Measurements from ENCODE around the gene ATN1.
"Not testable (repeated sequence)": the region's sequence is repeated elsewhere in the genome, so short reads cannot be mapped to it uniquely, and the experiment has no call there.

ATN1 gene, protein sequence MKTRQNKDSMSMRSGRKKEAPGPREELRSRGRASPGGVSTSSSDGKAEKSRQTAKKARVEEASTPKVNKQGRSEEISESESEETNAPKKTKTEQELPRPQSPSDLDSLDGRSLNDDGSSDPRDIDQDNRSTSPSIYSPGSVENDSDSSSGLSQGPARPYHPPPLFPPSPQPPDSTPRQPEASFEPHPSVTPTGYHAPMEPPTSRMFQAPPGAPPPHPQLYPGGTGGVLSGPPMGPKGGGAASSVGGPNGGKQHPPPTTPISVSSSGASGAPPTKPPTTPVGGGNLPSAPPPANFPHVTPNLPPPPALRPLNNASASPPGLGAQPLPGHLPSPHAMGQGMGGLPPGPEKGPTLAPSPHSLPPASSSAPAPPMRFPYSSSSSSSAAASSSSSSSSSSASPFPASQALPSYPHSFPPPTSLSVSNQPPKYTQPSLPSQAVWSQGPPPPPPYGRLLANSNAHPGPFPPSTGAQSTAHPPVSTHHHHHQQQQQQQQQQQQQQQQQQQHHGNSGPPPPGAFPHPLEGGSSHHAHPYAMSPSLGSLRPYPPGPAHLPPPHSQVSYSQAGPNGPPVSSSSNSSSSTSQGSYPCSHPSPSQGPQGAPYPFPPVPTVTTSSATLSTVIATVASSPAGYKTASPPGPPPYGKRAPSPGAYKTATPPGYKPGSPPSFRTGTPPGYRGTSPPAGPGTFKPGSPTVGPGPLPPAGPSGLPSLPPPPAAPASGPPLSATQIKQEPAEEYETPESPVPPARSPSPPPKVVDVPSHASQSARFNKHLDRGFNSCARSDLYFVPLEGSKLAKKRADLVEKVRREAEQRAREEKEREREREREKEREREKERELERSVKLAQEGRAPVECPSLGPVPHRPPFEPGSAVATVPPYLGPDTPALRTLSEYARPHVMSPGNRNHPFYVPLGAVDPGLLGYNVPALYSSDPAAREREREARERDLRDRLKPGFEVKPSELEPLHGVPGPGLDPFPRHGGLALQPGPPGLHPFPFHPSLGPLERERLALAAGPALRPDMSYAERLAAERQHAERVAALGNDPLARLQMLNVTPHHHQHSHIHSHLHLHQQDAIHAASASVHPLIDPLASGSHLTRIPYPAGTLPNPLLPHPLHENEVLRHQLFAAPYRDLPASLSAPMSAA (N-terminal part only)
- total RNA-seq = 7.9 to 9.4 reads per million in 2 donors

DNA sequence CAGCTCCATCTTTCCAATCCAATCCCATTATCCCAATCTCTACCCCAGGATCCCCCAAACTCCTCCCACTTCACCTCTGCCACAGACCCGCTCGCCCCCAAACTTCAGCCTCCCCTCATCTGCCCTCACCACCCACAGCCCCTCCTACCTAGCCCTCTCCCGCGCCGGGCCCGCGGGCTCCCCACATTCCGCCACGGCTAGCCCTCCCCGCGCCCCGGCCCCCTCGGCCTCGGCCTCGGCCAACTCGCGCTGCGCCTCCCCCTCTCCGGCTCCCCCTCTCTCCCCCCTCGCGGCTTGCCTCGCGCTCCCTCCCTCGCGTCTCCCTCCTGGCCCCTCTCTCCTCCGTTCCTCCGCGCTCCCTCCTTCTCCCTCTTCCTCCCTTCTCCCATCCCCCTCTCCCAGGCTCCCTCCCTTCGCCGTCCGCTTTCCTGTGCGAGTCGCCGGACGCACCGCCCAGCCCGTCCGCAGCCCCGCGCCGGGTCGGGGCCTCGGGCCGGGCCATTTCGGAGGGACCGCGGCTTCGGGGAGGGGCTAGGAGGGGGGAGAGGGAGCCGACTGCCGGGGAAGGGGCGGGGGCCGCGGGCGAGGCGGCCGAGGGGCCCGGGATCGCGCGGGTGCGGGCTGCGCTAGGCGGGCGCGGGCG lies at the start of gene ATN1:
TSS of gene ATN1 (plus strand) at position 581 of the 643 bp plus-strand sequence. CDS start 6,043 bp downstream, outside the sequence.
- peak in 2 of 5 experiments; percentile 42 to 62 for DNase-seq

DNA sequence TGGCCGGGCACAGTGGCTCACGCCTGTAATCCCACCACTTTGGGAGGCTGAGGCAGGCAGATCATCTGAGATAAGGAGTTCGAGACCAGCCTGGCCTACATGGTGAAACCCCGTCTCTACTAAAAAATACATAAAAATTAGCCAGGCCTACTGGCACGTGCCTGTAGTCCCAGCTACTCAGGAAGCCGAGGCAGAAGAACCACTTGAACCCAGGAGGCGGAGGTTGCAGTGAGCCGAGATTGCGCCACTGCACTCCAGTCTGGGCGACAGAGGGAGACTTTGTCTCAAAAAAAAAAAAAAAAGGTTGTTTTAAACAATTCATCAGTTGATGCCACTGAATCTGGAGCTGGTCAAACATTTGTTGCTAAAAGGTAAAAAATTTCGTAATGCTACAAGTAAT lies 47.9 kb upstream of the ATN1 start:
- DNase-seq = not testable (repeated sequence)

DNA sequence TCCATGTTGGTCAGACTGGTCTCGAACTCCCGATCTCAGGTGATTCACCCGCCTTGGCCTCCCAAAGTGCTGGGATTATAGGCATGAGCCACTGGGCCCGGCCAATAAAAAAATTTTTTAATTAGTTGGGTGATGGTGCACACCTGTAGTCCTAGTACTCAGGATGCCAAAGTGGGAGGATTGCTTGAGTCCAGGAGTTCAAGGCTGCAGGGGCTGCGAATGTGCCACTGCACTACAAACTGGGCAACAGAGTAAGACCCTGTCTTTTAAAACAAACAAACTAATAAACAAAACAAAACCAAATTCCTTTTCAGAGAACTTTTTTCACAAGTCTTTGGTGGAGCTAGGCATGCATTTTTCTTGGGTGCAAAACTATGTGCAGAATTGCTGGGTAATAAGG lies 44.5 kb upstream of the ATN1 start:
- DNase-seq = no peak

DNA sequence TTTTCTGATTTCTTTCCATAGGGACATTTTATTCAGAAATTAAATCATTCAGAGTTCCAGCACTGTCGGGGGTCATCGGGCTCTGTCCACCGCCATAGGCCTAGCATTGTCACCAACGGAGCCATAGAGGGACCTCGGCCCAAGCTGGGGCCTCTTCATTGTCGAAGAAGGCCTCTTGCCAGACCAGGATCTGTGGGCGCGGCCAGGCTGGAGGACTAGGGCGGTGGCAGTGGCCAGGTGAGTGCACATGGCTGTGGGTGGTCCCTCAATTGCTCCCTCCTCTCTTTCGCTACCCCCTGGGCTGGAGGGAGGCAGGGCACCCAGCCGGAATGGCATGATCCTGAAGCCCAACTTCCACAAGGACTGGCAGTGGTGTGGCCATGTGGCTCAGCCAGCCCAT lies 44.1 kb upstream of the ATN1 start:
- DNase-seq = no peak

DNA sequence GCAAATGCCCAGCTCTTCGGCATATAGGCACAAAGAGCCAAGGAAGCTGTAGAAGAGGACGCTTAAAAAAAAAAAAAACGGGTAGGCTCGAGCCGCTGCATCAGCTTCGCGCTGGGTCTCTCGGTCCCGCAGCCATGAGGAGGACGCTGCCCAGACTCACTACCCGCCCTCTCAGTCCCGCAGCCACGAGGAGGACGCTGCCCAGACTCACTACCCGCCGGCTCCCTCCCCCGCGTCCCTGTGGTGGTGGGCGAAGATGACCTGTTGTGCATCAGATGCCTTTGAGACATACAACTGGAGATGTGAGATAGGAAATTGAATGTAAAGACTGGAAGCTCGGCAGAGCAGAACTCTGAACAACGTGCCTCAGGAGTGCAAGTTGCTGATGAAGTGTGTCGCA lies 43.2 kb upstream of the ATN1 start:
- no peak for DNase-seq

DNA sequence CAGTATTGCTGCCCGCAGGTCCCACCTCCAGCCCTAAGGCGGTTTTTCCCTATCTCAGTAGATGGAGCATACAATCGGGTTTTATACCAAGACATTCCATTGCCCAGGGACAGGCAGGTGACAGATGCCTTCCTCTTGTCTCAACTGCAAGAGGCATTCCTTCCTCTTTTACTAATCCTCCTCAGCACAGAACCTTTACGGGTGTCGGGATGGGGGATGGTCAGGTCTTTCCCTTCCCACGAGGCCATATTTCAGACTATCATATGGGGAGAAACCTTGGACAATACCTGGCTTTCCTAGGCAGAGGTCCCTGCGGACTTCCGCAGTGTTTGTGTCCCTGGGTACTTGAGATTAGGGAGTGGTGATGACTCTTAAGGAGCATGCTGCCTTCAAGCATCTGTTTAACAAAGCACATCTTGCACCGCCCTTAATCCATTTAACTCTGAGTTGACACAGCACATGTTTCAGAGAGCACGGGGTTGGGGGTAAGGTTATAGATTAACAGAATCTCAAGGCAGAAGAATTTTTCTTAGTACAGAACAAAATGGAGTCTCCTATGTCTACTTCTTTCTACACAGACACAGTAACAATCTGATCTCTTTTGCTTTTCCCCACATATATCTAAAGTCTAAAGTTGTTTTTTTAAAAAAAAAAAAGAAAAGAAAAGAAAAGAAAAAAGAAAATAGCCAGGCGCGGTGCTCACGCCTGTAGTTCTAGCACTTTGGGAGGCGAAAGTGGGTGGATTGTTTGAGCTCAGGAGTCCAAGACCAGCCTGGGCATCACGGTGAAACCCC lies 41.4 kb upstream of the ATN1 start:
- not testable (repeated sequence) for DNase-seq

DNA sequence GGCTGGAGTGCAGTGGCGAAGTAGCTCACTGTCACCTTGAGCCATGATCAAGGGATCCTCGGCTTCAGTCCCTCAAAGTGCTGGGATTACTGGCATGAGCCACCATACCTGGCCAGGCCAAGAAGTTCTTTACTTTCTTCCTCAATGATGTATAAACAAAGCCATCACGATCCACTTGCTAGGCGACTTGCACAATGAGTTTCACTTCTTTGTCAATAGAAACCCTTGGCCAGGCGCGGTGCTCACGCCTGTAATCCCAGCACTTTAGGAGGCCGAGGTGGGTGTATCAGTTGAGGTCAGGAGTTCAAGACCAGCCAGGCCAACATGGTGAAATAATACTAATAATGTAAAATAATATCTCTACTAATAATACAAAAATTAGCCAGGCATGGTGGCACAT lies 40.3 kb upstream of the ATN1 start:
- no peak for DNase-seq

DNA sequence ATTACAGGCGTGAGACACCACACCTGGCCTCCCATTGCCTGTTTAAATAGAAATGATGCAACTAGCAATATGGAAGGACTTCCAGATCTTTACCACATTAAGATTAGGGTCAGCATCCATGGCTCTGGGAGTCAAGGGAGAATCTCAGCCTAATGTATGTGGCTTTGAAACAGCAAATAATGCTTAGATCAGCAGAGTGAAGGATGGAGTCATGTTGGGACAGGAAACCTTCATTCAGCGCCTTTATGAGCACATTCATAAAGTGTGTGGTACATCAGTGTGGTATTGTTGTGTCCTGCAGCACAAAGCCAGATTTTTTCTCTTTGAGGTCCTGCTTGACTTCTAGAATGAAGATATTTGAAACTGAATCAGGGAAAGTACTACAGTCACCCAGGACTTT lies 39.4 kb upstream of the ATN1 start:
- peak in 1 of 5 experiments; percentile 36 for DNase-seq

DNA sequence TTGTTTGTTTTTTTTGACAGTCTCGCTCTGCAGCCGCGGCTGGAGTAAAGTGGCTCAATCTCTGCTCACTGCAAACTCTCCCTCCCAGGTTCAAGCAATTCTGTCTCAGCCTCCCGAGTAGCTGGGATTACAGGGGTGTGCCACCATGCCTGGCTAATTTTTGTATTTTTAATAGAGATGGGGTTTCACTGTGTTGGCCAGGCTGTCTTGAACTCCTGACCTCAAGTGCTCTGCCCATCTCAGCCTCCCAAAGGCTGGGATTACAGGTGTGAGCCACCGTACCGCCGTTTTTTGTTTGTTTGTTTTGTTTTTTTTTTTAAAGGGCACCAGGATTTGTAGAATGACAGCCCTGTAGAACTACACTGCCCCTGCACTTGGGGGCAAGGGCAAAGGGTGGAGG lies 39.0 kb upstream of the ATN1 start:
- DNase-seq = not testable (repeated sequence)

DNA sequence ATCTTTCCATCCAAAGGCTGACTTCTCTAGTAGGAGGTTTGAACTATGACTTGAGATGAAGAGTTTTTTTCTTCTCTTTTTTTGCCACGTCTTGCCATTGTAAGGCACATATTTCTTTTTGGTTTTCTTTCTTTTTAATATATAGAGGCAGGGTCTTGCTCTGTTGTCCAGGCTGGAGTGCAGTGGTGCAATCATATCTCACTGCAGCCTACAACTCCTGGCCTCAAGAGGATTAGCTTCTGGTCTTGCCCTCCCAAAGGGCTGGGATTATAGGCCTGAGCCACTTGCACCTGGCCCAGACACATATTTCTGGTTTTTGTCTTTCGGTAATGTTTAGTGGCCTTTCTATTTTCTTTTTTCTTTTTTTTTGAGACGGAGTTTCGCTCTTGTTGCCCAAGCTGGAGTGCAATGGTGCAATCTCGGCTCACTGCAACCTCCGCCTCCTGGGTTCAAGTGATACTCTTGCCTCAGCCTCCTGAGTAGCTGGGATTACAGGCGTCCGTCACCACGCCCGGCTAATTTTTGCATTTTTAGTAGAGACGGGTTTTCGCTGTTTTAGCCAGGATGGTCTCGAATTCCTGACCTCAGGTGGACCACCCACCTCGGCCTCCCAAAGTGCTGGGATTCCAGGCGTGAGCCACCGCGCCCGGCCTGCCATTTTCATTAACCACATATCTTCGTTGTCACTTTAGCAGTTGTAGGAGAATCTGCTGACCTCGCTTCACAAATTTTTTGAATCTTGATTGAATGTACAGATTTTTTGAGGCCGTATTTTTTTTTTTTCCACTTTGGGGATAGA lies 37.8 kb upstream of the ATN1 start:
- DNase-seq = not testable (repeated sequence)

DNA sequence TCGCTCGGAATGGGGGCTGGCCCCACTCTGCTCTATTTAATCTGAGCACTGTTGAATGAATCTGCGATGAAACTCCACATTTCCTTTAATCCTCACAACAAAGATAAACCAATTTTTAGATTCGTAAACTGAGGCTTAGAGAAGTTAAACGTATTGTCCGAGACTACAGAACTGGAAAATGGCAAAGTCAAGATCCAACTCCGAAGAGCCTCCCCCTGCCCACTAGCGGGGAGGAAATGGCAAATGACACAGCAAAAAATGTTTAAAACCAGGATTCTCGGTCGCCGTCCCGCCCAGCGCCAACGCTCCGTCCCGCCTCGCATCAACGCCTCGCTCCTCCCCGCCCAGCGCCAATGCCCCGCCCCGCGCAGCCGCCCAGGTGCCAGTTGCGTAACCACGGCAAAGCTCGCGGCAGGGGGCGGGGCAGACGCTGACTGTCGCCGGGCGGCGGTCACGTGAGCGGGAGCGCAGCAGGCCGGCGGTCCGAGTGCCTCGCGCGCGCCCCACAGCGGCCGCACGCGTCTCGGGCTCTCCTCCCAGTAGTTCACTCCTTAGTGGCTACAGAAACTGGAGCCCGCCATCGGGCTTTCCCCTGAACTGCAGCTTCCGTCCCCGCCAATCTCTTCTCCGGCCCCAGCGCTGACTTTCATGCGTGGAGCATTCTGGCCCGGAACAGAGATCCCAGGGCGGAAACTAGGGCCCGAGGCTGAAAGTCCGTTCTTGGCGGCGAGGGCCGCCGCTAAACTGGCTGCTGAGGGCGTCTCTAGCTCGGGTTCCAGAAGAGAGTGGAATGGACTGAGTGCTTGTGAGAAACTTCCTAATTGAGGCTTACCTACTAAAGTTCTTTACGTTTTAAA lies 36.7 kb upstream of the ATN1 start:
- peak; percentile 97 to 99 (median 98) for DNase-seq

DNA sequence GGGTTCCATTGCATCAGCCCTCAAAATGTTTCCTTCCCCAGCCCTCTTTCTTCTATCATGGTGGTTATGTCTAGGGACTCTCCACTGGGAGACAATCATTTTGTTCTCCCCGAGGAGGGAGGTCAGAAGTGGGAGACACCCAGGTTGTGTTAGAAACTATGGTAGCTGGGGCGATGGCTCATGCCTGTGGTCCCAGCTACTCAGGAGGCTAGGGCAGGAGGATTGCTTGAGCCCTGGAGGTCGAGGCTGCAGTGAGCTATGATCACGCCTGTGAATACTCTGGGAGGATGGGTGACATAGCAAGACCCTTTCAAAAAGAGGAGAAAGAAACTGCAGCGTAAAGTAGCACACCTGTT lies 36.1 kb upstream of the ATN1 start:
- no peak for DNase-seq

DNA sequence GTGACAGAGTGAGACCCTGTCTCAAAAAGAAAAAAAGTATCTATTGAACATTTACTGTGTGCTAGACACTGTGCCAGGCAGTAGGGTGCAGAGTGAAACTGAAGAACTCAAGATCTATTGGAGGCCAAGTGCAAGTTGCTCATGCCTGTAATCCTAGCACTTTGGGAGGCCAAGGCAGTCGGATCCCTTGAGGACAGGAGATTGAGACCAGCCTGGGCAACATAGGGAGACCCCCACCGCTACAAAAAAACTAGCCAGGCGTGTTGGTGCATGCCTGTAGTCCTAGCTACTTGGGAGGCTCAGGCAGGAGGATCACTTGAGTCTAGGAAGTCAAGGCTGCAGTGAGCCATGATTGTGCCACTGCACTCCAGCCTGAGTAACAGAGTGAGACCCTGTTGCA lies 35.1 kb upstream of the ATN1 start:
- DNase-seq = not testable (repeated sequence)

DNA sequence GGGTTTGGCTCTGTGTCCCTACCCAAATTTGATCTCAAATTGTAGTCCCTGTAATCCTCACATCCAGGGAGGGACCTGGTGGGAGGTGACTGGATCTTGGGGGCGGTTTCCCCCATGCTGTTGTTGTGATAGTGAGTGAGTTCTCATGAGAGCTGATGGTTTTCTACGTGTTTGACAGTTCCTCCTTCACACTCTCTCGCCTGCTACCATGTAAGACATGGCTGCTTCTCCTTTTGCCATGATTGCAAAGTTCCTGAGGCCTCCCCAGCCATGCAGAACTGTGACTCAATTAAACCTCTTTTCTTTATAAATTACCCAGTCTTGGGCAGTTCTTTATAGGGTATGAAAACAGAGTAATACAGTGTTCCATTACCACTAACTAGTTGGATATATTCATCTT lies 33.4 kb upstream of the ATN1 start:
- no peak for DNase-seq

DNA sequence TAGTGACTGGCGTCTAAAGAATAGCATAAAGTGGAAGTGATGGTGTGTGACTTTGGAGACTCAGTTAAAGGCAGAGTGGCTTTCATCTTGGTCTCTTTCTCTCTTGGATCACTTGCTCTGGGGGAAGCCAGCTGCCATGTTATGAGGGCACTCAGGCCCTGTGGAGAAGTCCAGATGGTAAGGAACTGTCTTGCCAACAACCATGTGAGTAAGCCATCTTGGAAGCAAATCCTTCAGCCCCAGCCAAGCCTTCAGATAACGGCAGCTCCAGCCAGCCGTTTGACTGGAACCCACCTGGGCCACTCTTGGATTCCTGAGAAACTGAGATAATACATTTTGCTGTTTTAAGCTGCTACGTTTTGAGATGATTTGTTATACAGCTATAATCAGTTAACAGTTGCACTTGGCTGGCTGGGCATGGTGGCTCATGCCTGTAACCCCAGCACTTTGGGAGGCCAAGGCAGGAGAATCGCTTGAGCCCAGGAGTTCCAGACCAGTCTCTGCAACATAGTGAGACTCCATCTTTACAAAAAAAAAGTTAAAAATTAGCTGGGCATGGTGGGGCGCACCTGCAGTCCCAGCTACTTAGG lies 30.8 kb upstream of the ATN1 start:
- no peak for DNase-seq

DNA sequence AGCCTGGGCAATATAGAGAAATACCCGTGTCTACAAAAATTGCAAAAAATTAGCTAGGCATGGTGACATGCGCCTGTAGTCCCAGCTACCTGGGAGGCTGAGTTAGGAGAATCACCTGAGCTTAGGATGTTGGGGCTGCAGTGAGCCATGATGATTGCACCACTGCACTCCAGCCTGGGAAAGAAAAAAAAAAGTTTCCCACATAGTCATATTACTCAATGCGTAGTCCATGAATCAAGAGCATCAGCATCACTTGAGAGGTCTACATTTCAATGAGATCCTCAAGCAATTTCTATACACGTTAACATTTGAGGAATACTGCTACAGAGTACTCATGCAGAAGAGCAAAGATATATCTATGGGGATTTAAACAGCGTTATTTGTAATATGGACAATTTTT lies 28.3 kb upstream of the ATN1 start:
- DNase-seq = no peak

DNA sequence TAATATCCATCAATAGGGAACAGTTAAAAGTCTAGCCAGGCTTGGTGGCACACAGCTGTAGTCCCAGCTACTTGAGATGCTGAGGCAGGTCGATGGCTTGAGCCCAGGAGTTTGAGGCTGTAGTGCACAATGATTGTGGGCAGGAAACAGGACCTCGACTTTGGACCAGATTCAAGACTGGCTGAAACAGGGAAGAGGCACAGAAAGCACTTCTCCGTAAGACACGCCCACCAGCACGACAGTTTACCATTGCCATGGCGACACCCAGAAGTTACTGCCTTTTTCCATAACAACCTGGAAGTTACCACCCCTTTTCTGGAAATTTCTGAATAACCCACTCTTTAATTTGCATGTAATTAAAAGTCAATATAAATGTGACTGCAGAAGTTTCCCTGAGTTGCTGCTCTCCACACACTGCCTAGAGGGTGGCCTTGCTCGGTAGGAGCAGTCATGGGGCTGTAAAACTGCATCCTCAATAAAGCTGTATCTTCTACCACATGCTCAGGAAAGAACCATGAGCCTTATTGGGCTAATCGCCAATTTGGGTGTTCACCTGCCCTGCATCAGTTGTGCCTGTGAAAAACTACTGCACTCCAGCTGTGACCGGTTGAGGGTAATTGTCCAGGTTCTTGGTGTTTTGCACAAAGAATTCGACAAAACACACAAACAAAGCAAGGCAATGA lies 27.8 kb upstream of the ATN1 start:
- no peak for DNase-seq

DNA sequence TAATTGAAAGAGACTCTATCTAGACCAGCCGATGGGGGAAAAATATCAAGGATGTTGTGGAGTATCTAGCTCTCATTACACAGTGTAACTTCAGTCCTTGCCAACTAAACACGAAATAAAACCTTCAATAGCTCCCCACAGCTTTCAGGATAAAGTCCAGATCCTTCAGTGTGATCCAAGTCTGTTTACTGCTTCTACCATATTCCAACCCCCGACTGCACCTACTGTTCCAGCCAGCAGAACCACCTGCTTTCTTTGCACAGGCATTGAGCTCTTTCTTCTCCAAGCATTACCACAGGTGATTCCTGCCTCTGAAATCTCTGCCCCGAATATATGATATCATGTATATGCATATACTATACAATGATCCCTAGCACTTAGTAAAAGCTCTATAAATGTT lies 25.3 kb upstream of the ATN1 start:
- DNase-seq = no peak

DNA sequence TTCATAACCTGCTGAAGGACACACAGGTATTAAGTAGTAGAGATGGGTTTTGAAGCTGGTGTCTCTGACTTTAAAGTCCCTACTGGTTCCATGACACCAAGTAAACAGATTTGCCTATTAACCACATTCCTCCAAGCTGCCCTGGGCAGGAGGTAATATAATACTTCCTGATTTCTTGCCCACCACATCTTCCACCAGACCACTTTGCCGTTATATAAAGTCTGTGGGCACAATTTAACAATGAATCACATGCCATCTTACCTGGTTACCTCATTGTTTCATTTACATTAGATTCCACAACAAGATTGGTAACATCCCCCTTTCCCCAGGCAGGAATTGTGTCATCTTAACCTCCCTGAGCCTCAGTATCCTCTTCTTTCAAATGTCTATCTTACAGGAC lies 24.0 kb upstream of the ATN1 start:
- DNase-seq = no peak

Measured in T-helper 2 cell (primary cell).